Trophoblast cell (in vitro differentiated cells and primary cell): Measurements from ENCODE around the gene LGR4.
A peak's percentile ranks its signal among the peaks of the same experiment; 100 is the strongest.

Experiments used
- DNase-seq, 2 donors: peaks; one replicate each; pipeline ENCODE4 v3.0.0-alpha.2; 2016
- H2AFZ ChIP-seq: 2 replicates; pipeline ENCODE4 v1.6.1; 2013; ENCODE audit warnings: low read length, moderate library complexity, mild to moderate bottlenecking; ENCODE audit not compliant: insufficient read depth, poor library complexity
- H2AK5ac ChIP-seq: 2 replicates; pipeline ENCODE4 v1.6.1; 2013; ENCODE audit warnings: mild to moderate bottlenecking, low read length
- H2BK120ac ChIP-seq: 2 replicates; pipeline ENCODE4 v1.6.1; 2013; ENCODE audit warnings: low read length, mild to moderate bottlenecking, moderate library complexity; ENCODE audit not compliant: insufficient read depth, poor library complexity
- H2BK12ac ChIP-seq: 2 replicates; pipeline ENCODE4 v1.6.1; 2013; ENCODE audit warnings: mild to moderate bottlenecking, low read length, moderate library complexity
- H2BK5ac ChIP-seq: 2 replicates; pipeline ENCODE4 v1.6.1; 2013; ENCODE audit warnings: low read length, low read depth, moderate library complexity, mild to moderate bottlenecking; ENCODE audit not compliant: poor library complexity
- H3K14ac ChIP-seq: 2 replicates; pipeline ENCODE4 v1.6.1; 2013; ENCODE audit warnings: mild to moderate bottlenecking, low read length
- H3K18ac ChIP-seq: 2 replicates; pipeline ENCODE4 v1.6.1; 2013; ENCODE audit warnings: mild to moderate bottlenecking, low read length
- H3K23ac ChIP-seq: 2 replicates; pipeline ENCODE4 v1.6.1; 2013; ENCODE audit warnings: low read length
- H3K27ac ChIP-seq: 2 replicates; pipeline ENCODE4 v1.5.1; 2013; ENCODE audit warnings: low read depth, mild to moderate bottlenecking, inconsistent platforms, low read length, moderate library complexity
- H3K27me3 ChIP-seq: 2 replicates; pipeline ENCODE4 v1.6.1; 2013; ENCODE audit warnings: inconsistent platforms, mild to moderate bottlenecking, low read length, moderate library complexity; ENCODE audit not compliant: insufficient read depth
- H3K36me3 ChIP-seq, 2 experiments: 1 replicate in 1 of 2; 2 replicates in 1 of 2; pipeline ENCODE4 v1.6.1; 2013; ENCODE audit warnings: low read length in 2 of 2, mild to moderate bottlenecking in 2 of 2, moderate library complexity in 1 of 2; ENCODE audit not compliant: insufficient read depth in 2 of 2, control insufficient read depth in 1 of 2
- H3K4ac ChIP-seq: 2 replicates; pipeline ENCODE4 v1.6.1; 2013; ENCODE audit warnings: low read depth, mild to moderate bottlenecking, low read length, moderate library complexity
- H3K4me1 ChIP-seq, 2 experiments: 1 replicate in 1 of 2; 2 replicates in 1 of 2; pipeline ENCODE4 v1.6.1; 2013; ENCODE audit warnings: low read length in 2 of 2, mild to moderate bottlenecking in 2 of 2, moderate library complexity in 1 of 2; ENCODE audit not compliant: insufficient read depth in 2 of 2, control insufficient read depth in 1 of 2
- H3K4me2 ChIP-seq: 2 replicates; pipeline ENCODE4 v1.6.1; 2013; ENCODE audit warnings: inconsistent platforms, mild to moderate bottlenecking, low read length, moderate library complexity
- H3K4me3 ChIP-seq: 2 replicates; pipeline ENCODE4 v1.5.1; 2013; ENCODE audit warnings: mild to moderate bottlenecking, low read depth, low read length, inconsistent platforms
- H3K79me1 ChIP-seq: one replicate; pipeline ENCODE4 v1.6.1; 2013; ENCODE audit warnings: low read length
- H3K79me2 ChIP-seq: 2 replicates; pipeline ENCODE4 v1.6.1; 2013; ENCODE audit warnings: low read length, mild to moderate bottlenecking; ENCODE audit not compliant: control insufficient read depth, insufficient read depth, poor library complexity
- H3K9ac ChIP-seq: 2 replicates; pipeline ENCODE4 v1.6.1; 2013; ENCODE audit warnings: mild to moderate bottlenecking, low read length
- H3K9me3 ChIP-seq: 2 replicates; pipeline ENCODE4 v1.6.1; 2013; ENCODE audit warnings: low read depth, mild to moderate bottlenecking, control low read depth, inconsistent platforms, low read length; ENCODE audit not compliant: insufficient read depth
- H4K12ac ChIP-seq: 2 replicates; pipeline ENCODE4 v1.6.1; 2013; ENCODE audit warnings: low read depth, mild to moderate bottlenecking, low read length, moderate library complexity
- H4K8ac ChIP-seq: 2 replicates; pipeline ENCODE4 v1.6.1; 2013; ENCODE audit warnings: low read depth, mild to moderate bottlenecking, low read length, moderate library complexity
- H4K91ac ChIP-seq: one replicate; pipeline ENCODE4 v1.6.1; 2013; ENCODE audit warnings: low read depth, mild to moderate bottlenecking, low read length, moderate library complexity
- WGBS: extraction: QIAGEN DNeasy Blood & Tissue Kit; methylation state at CpG from one replicate; pipeline ENCODE4 v1.1.7; 2013; ENCODE audit warnings: missing lambda C conversion rate; ENCODE audit not compliant: insufficient read length, insufficient coverage; ENCODE audit errors: extremely low coverage; 5-methylcytosine and 5-hydroxymethylcytosine counted together

LGR4 gene

GRCh38 chr11:27485930-27486773 lies 13.6 kb upstream of the LGR4 start:
- Histone ChIP-seq H2BK120ac (no peak overlapping the region), H3K9ac (no peak overlapping the region), H2BK5ac (no peak overlapping the region), H3K79me1 (no peaks in the 10 kb centered on the region), H3K4me3 (no peak overlapping the region), H2AK5ac (no peak overlapping the region), H3K79me2 (no peaks in the 10 kb centered on the region), H4K8ac (no peak overlapping the region), H3K4me2 (no peak overlapping the region), H3K36me3 (peaks cover 8% of the 10 kb centered on the region in 2 experiments), H2AFZ (no peak overlapping the region), H3K4me1 (no peaks in the 10 kb centered on the region), H3K4ac (no peak overlapping the region), H4K91ac (no peak overlapping the region), H3K9me3 (peaks cover 3% of the 10 kb centered on the region), H2BK12ac (no peak overlapping the region), H3K27me3 (no peaks in the 10 kb centered on the region), H3K27ac (no peak overlapping the region), H3K14ac (no peak overlapping the region), H4K12ac (no peak overlapping the region), H3K18ac (no peak overlapping the region), H3K23ac (no peak overlapping the region)
- peak; percentile 42 to 90 for DNase-seq
- WGBS: no CpG with 5 or more reads among the region's 4 CpGs

- WGBS: 100% methylated on average over 1 of the region's 2 CpGs
- H2AFZ ChIP-seq: no peak overlapping the region
Observed at GRCh38 chr11:27482793-27483192, 10.2 kb upstream of the LGR4 start.

GRCh38 chr11:27481992-27482391 lies 9.4 kb upstream of the LGR4 start:
- no peaks in the 10 kb centered on the region for H3K4me1 ChIP-seq
- no peak overlapping the region for H3K4me2 ChIP-seq
- H3K9me3 ChIP-seq: no peaks in the 10 kb centered on the region
- no peaks in the 10 kb centered on the region for H3K27me3 ChIP-seq
- H3K27ac ChIP-seq: no peak overlapping the region
- H4K8ac ChIP-seq: no peak overlapping the region
- peak in 1 of 2 donors; percentile 66 for DNase-seq
- no peaks in the 10 kb centered on the region for H3K36me3 ChIP-seq
- H3K4ac ChIP-seq: no peak overlapping the region
- no peak overlapping the region for H4K91ac ChIP-seq
- no peak overlapping the region for H3K23ac ChIP-seq
- H3K79me2 ChIP-seq: no peaks in the 10 kb centered on the region
- no peak overlapping the region for H4K12ac ChIP-seq
- H2AK5ac ChIP-seq: no peak overlapping the region
- H2BK5ac ChIP-seq: no peak overlapping the region
- no peak overlapping the region for H3K4me3 ChIP-seq
- H2AFZ ChIP-seq: no peak overlapping the region
- H3K14ac ChIP-seq: no peak overlapping the region
- H2BK120ac ChIP-seq: no peak overlapping the region
- WGBS: no CpG with 5 or more reads among the region's 4 CpGs
- H3K9ac ChIP-seq: no peak overlapping the region
- H3K79me1 ChIP-seq: no peaks in the 10 kb centered on the region
- no peak overlapping the region for H2BK12ac ChIP-seq
- H3K18ac ChIP-seq: no peak overlapping the region

More at GRCh38 chr11:27482793-27483192, 10.2 kb upstream of the LGR4 start:
- H2BK120ac ChIP-seq: no peak overlapping the region
- no peak overlapping the region for H2BK12ac ChIP-seq
- no peak overlapping the region for H3K18ac ChIP-seq
- H3K27ac ChIP-seq: no peak overlapping the region
- no peaks in the 10 kb centered on the region for H3K27me3 ChIP-seq
- no peak overlapping the region for H4K12ac ChIP-seq
- no peak overlapping the region for H2BK5ac ChIP-seq
- H3K4ac ChIP-seq: no peak overlapping the region
- no peak overlapping the region for H3K23ac ChIP-seq
- no peak overlapping the region for H2AK5ac ChIP-seq
- H4K91ac ChIP-seq: no peak overlapping the region
- no peaks in the 10 kb centered on the region for H3K9me3 ChIP-seq
- no peak overlapping the region for H3K4me3 ChIP-seq
- H3K14ac ChIP-seq: no peak overlapping the region
- H3K79me2 ChIP-seq: no peaks in the 10 kb centered on the region
- H3K4me1 ChIP-seq: no peaks in the 10 kb centered on the region
- peak in 1 of 2 donors; percentile 57 for DNase-seq
- H3K4me2 ChIP-seq: no peak overlapping the region
- no peak overlapping the region for H4K8ac ChIP-seq
- H3K79me1 ChIP-seq: no peaks in the 10 kb centered on the region
- no peak overlapping the region for H3K9ac ChIP-seq
- no peaks in the 10 kb centered on the region for H3K36me3 ChIP-seq

- Histone ChIP-seq H3K18ac (no peak overlapping the region), H3K4ac (no peak overlapping the region), H2BK5ac (no peak overlapping the region), H3K4me3 (no peak overlapping the region), H3K79me2 (no peaks in the 10 kb centered on the region), H2AFZ (no peak overlapping the region), H3K27me3 (no peaks in the 10 kb centered on the region), H4K91ac (no peak overlapping the region), H3K4me2 (no peak overlapping the region), H4K8ac (no peak overlapping the region), H3K9ac (no peak overlapping the region), H2AK5ac (no peak overlapping the region), H3K27ac (no peak overlapping the region), H3K14ac (no peak overlapping the region), H3K79me1 (no peaks in the 10 kb centered on the region), H3K23ac (no peak overlapping the region), H2BK12ac (no peak overlapping the region), H4K12ac (no peak overlapping the region), H2BK120ac (no peak overlapping the region), H3K36me3 (no peaks in the 10 kb centered on the region), H3K9me3 (no peaks in the 10 kb centered on the region), H3K4me1 (peaks cover 3% of the 10 kb centered on the region in 2 experiments)
- no peak for DNase-seq
- no CpG with 5 or more reads among the region's 2 CpGs for WGBS
Observed at GRCh38 chr11:27477831-27478230, 5.2 kb upstream of the LGR4 start.
